K562 (cell line): ENCODE measurements around the gene EPHB2. TPM values are rescaled to one million over a fixed set of nuclear protein-coding genes. Genes with fewer than 3 reads are reported as not detected.
A peak's percentile ranks its signal among the peaks of the same experiment; 100 is the strongest.

Experiments
- ATAC-seq: fragments of 200-7000 bp; cut with Tn5 transposase; 3 replicates; pipeline ENCODE4 v1.9.1; 2020; ENCODE audit warnings: moderate library complexity
- BruUV-seq: library from RNA; stranded (reverse); fragments of 400-500 nt; replicated peaks from 2 replicates; lab custom pipeline; 2021; lab: Mats Ljungman, UMichigan
- CTCF ChIA-PET: fragments of 300-600 bp; formaldehyde crosslinking; extraction: SDS; loops from one replicate; lab custom pipeline; 2021; ENCODE audit warnings: low intra/inter-chr PET ratio; lab: Yijun Ruan, JAX
- POLR2A ChIA-PET: fragments of 300-600, 350-650 bp; sonication (Branson Sonifier 250); formaldehyde crosslinking; extraction: SDS; loops from one replicate; lab custom pipeline; 2021; ENCODE audit warnings: antibody characterized with exemption, inconsistent platforms; lab: Yijun Ruan, JAX
- DNase-seq, 4 experiments: peaks; one replicate each; pipeline versions ENCODE4 v3.0.0 to v3.0.0-alpha.2; 2011 to 2018; ENCODE audit warnings: low spot score in 3 of 4, mixed read lengths in 3 of 4; ENCODE audit errors: extremely low read depth in 1 of 4
- FAIRE-seq: peaks from 2 replicates; lab custom pipeline; 2011; peaks lifted over from hg19 to GRCh38; lab: Jason Lieb, UNC
- H2AFZ ChIP-seq: 2 replicates; pipeline ENCODE4 v1.6.0; 2011; ENCODE audit warnings: low read depth, low read length, control low read depth, inconsistent platforms
- H3K27ac ChIP-seq: fragments of 200-600 bp; 3 replicates; pipeline ENCODE4 v1.8.0; 2011; ENCODE audit warnings: low read depth, mild to moderate bottlenecking, control low read depth, inconsistent platforms, low read length, moderate library complexity, mixed read lengths; ENCODE audit errors: extremely low read depth
- H3K27me3 ChIP-seq, 2 experiments: fragments of 300-600 bp in 1 of 2; 2 replicates in 1 of 2; 3 replicates in 1 of 2; pipeline versions ENCODE4 v1.6.0 to v1.8.0; 2011; ENCODE audit warnings: inconsistent platforms in 2 of 2, low read length in 2 of 2, mild to moderate bottlenecking in 1 of 2, mixed read lengths in 1 of 2, moderate library complexity in 1 of 2; ENCODE audit not compliant: control insufficient read depth in 2 of 2, insufficient read depth in 2 of 2
- H3K36me3 ChIP-seq: fragments of 300-600 bp; 3 replicates; pipeline ENCODE4 v1.8.0; 2011; ENCODE audit warnings: mild to moderate bottlenecking, low read length, inconsistent platforms; ENCODE audit not compliant: control insufficient read depth, insufficient read depth
- H3K4me1 ChIP-seq, 2 experiments: fragments of 200-600 bp in 1 of 2; replicated peaks in 1 of 2; 2 replicates in 1 of 2; 3 replicates in 1 of 2; pipeline versions ENCODE4 v1.5.1 to v1.8.0; 2011; ENCODE audit warnings: inconsistent platforms in 2 of 2, low read length in 2 of 2, mild to moderate bottlenecking in 1 of 2, mixed read lengths in 1 of 2, moderate library complexity in 1 of 2; ENCODE audit not compliant: control insufficient read depth in 2 of 2, insufficient read depth in 2 of 2
- H3K4me2 ChIP-seq: 2 replicates; pipeline ENCODE4 v1.6.1; 2011; ENCODE audit warnings: low read length, control low read depth, inconsistent platforms, mixed read lengths; ENCODE audit not compliant: insufficient read depth
- H3K4me3 ChIP-seq: fragments of 200-600 bp; sonication (generic), shearing (Covaris generic); 2 replicates; pipeline ENCODE4 v1.5.1; 2016; ENCODE audit warnings: control low read depth, inconsistent platforms
- H3K79me2 ChIP-seq: fragments of 200-600 bp; 3 replicates; pipeline ENCODE4 v1.8.0; 2011; ENCODE audit warnings: low read length, inconsistent platforms; ENCODE audit not compliant: control insufficient read depth, insufficient read depth
- H3K9ac ChIP-seq, 2 experiments: 2 replicates each; pipeline versions ENCODE4 v1.6.0 to v1.6.1; 2011; ENCODE audit warnings: low read depth in 2 of 2, low read length in 2 of 2, control low read depth in 1 of 2, inconsistent platforms in 1 of 2, mild to moderate bottlenecking in 1 of 2, mixed read lengths in 1 of 2; ENCODE audit not compliant: insufficient read depth in 1 of 2
- H3K9me1 ChIP-seq: one replicate; pipeline ENCODE4 v1.6.0; 2011; ENCODE audit warnings: inconsistent platforms, mild to moderate bottlenecking, low read length, moderate library complexity; ENCODE audit not compliant: control insufficient read depth, insufficient read depth
- H3K9me3 ChIP-seq: replicated peaks from 2 replicates; pipeline ENCODE4 v1.5.1; 2011; ENCODE audit warnings: low read depth, low read length, inconsistent platforms; ENCODE audit not compliant: control insufficient read depth, insufficient read depth
- H4K20me1 ChIP-seq: replicated peaks from 2 replicates; pipeline ENCODE4 v1.6.1; 2011; ENCODE audit warnings: low read length, inconsistent platforms, mixed read lengths; ENCODE audit not compliant: control insufficient read depth, insufficient read depth
- ETV1 ChIP-seq: fragments of 450-650 bp; conservative IDR thresholded peaks from 2 replicates; pipeline ENCODE4 v1.6.1; 2016; ENCODE audit warnings: missing genetic modification characterization, control low read depth, low read depth, missing compliant biosample characterization
- FOXP1 ChIP-seq: sonication (generic); formaldehyde crosslinking; IDR thresholded peaks from 2 replicates; pipeline ENCODE4 v1.8.0; 2022; ENCODE audit warnings: mild to moderate bottlenecking, missing genetic modification reagents
- GABPA ChIP-seq: fragments of 200-800 bp; sonication (Bioruptor generic); conservative IDR thresholded peaks from 2 replicates; pipeline ENCODE4 v1.6.1; 2016; ENCODE audit warnings: low read depth, missing genetic modification characterization, missing compliant biosample characterization
- NFIC ChIP-seq: fragments of 450-650 bp; IDR thresholded peaks from 2 replicates; pipeline ENCODE4 v1.6.1; 2017; ENCODE audit warnings: mild to moderate bottlenecking, inconsistent platforms
- NR2C2 ChIP-seq, 2 experiments: fragments of 200-800 bp in 1 of 2; sonication (Bioruptor generic) in 1 of 2; sonication (generic) in 1 of 2; formaldehyde crosslinking in 1 of 2; IDR thresholded peaks; 2 replicates each; pipeline versions ENCODE4 v1.6.1 to v1.8.0; 2016 to 2022; ENCODE audit warnings: mild to moderate bottlenecking in 1 of 2, missing compliant biosample characterization in 1 of 2, missing genetic modification characterization in 1 of 2, missing genetic modification reagents in 1 of 2
- TAF1 ChIP-seq: IDR thresholded peaks from 2 replicates; pipeline ENCODE4 v1.6.1; 2011; ENCODE audit warnings: mild to moderate bottlenecking, low read length, moderate library complexity; ENCODE audit not compliant: insufficient read depth, control insufficient read depth, severe bottlenecking; ENCODE audit errors: extremely low read depth
- TAF9B ChIP-seq: fragments of 450-650 bp; IDR thresholded peaks from 2 replicates; pipeline ENCODE4 v1.6.1; 2018; ENCODE audit warnings: mild to moderate bottlenecking; ENCODE audit not compliant: partially characterized antibody
- ZNF589 ChIP-seq: fragments of 200-800 bp; sonication (Bioruptor generic); IDR thresholded peaks from 2 replicates; pipeline ENCODE4 v1.6.1; 2016; ENCODE audit warnings: low read depth, missing genetic modification characterization, missing compliant biosample characterization
- WGBS: fragments of 100-300 bp; shearing (Covaris generic); methylation state at CpG from one replicate; pipeline ENCODE4 v1.1.6; 2016; ENCODE audit warnings: low coverage, mixed read lengths; ENCODE audit not compliant: insufficient coverage; ENCODE audit errors: missing lambda C conversion rate; 5-methylcytosine and 5-hydroxymethylcytosine counted together
- in situ Hi-C: fragments of 300-500 bp; cut with MboI; formaldehyde crosslinking; loops from 4 replicates; pipeline ENCODE4 v1.15.0; 2018; ENCODE audit warnings: inconsistent platforms, mixed read lengths
- intact Hi-C: fragments of 100-400 bp; cut with micrococcal nuclease; formaldehyde crosslinking; loops from 2 replicates; pipeline ENCODE4 v1.14.2; 2022
- polyA plus RNA-seq, 8 experiments: library from polyadenylated mRNA; depleted of rRNA in 4 of 8; stranded (reverse) in 5 of 8; unstranded in 3 of 8; fragments of >200 nt; fragmentation: Nextera tagmentation in 2 of 8; fragmentation: Illumina TruSeq in 1 of 8; extraction: Ambion mirVana in 2 of 8; extraction: Trizol in 1 of 8; gene quantifications; 2 replicates each; pipeline versions ENCODE4 v1.2.1 to v1.2.3, GENCODE V29; 2011 to 2014; ENCODE audit warnings: inconsistent platforms in 1 of 8, missing spikeins in 1 of 8
- total RNA-seq, 7 experiments: library from RNA; depleted of rRNA in 6 of 7; stranded (reverse); fragments of >200 nt in 6 of 7; fragmentation: Illumina TruSeq in 2 of 7; extraction: Trizol in 2 of 7; gene quantifications; 2 replicates each; pipeline versions ENCODE4 v1.2.1 to v1.2.3, GENCODE V29; 2011 to 2021; ENCODE audit warnings: low replicate concordance in 1 of 7
- TF ChIP-seq, protein P1 (sequence below): fragments of 250-450 bp; sonication (Bioruptor Pico); IDR thresholded peaks from 2 replicates; pipeline ENCODE4 v1.6.1; 2021; ENCODE audit warnings: mild to moderate bottlenecking
- TF ChIP-seq, protein P2 (sequence below): sonication (generic); formaldehyde crosslinking; IDR thresholded peaks from 2 replicates; pipeline ENCODE4 v1.5.0; 2020; ENCODE audit warnings: missing genetic modification reagents

Gene EPHB2
- total and polyA plus RNA-seq, 9 of the 15 experiments (the other 6 are each of a cell fraction or from before 2014, with no cell fraction given): not detected

DNA sequence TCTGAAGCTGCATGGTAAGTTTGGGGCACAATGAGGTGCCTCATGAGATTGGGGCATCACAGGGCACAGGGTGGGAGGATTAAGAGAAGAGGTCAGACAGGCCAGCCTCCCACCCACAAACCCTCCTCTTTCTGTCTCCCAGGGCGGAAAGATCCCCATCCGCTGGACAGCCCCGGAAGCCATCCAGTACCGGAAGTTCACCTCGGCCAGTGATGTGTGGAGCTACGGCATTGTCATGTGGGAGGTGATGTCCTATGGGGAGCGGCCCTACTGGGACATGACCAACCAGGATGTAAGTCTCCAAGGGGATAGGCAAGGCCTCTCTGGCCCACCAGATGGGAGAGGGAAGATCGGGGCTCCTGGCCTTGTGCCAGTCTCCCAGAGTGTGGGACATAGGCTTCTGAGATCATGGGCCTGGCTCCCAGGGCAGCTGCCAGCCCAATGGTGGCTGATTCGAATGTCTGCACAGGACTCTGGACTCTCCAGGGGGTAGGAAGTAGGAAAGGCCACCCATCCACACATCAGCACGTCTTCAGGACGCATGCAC is 198.3 kb downstream of the EPHB2 start:
- POLR2A ChIA-PET: interaction anchor here (0.6 to 1.4 kb wide), 2 partner anchors 10 to 399 kb away, joined by 4 read pairs; no protein-coding TSS in a partner anchor
- TF ChIP-seq NR2C2 (CRISPR knock-in tag; IDR thresholded peaks at IDR 0.05): no peak
- TF ChIP-seq NR2C2 (tag; IDR thresholded peaks at IDR 0.05): peak; percentile 38; the same call in 1 of the 2 replicates
- TF ChIP-seq, protein P1, sequence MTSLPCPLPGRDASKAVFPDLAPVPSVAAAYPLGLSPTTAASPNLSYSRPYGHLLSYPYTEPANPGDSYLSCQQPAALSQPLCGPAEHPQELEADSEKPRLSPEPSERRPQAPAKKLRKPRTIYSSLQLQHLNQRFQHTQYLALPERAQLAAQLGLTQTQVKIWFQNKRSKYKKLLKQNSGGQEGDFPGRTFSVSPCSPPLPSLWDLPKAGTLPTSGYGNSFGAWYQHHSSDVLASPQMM (CRISPR knock-in tag): no peak
- TF ChIP-seq TAF1: no peak
- TF ChIP-seq TAF9B: no peak
- TF ChIP-seq NFIC: peak; percentile 71
- TF ChIP-seq, protein P2, sequence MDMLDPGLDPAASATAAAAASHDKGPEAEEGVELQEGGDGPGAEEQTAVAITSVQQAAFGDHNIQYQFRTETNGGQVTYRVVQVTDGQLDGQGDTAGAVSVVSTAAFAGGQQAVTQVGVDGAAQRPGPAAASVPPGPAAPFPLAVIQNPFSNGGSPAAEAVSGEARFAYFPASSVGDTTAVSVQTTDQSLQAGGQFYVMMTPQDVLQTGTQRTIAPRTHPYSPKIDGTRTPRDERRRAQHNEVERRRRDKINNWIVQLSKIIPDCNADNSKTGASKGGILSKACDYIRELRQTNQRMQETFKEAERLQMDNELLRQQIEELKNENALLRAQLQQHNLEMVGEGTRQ (CRISPR knock-in tag): peak; percentile 55
- TF ChIP-seq FOXP1 (CRISPR knock-in tag): no peak
- no peak for TF ChIP-seq ZNF589
- TF ChIP-seq GABPA (tag): peak; percentile 70
- TF ChIP-seq ETV1: peak; percentile 52; the same call in 1 of the 2 replicates

More for the DNA sequence above, 198.3 kb downstream of the EPHB2 start:
- no peak overlapping the region; the same call in 1 of the 2 replicates for H3K4me2 ChIP-seq
- under 1% methylated on average over 11 of the region's 11 CpGs for WGBS
- DNase-seq (peak; percentile 15 to 48 (median 38)), FAIRE-seq (no peak), ATAC-seq (peak; percentile 73)
- H4K20me1 ChIP-seq: peaks cover 18% of the 10 kb centered on the region; the same call in 1 of the 2 replicates
- in situ Hi-C loops: no loop called here
- H3K36me3 ChIP-seq: no peaks in the 10 kb centered on the region
- H3K27ac ChIP-seq: no peak overlapping the region
- H3K9me3 ChIP-seq: no peaks in the 10 kb centered on the region; the same call in 1 of the 2 replicates
- peaks cover 0 to 3% of the 10 kb centered on the region in 2 experiments; a peak in 1 of 5 replicates for H3K4me1 ChIP-seq
- H2AFZ ChIP-seq: no peak overlapping the region
- H3K9me1 ChIP-seq: no peaks in the 10 kb centered on the region
- CTCF ChIA-PET: no interaction called here
- H3K4me3 ChIP-seq: no peak overlapping the region
- no peaks in the 10 kb centered on the region for H3K79me2 ChIP-seq
- no peak overlapping the region for H3K9ac ChIP-seq
- peaks cover 31 to 83% of the 10 kb centered on the region in 2 experiments for H3K27me3 ChIP-seq
- no TSS peak for BruUV-seq
- intact Hi-C loops: no loop called here
